MG63 (cell line): ENCODE data around the gene CYB561D1. TPM values are rescaled to one million over a fixed set of nuclear protein-coding genes. Genes with fewer than 3 reads are reported as not detected.
A peak's percentile ranks its signal among the peaks of the same experiment; 100 is the strongest.

Experiments used
- DNase-seq: peaks from one replicate; pipeline ENCODE4 v3.0.0-alpha.2; 2020
- H3K27me3 ChIP-seq: fragments of 250-450 bp; sonication (Bioruptor Pico); 2 replicates; pipeline ENCODE4 v1.5.1; 2020; ENCODE audit warnings: mild to moderate bottlenecking, moderate library complexity
- H3K36me3 ChIP-seq: fragments of 250-450 bp; sonication (Bioruptor Pico); 2 replicates; pipeline ENCODE4 v1.5.1; 2020; ENCODE audit warnings: mild to moderate bottlenecking, moderate library complexity
- H3K4me3 ChIP-seq: fragments of 250-450 bp; sonication (Bioruptor Pico); 2 replicates; pipeline ENCODE4 v1.5.1; 2020; ENCODE audit warnings: mild to moderate bottlenecking, moderate library complexity
- H3K9me3 ChIP-seq: fragments of 250-450 bp; sonication (Bioruptor Pico); 2 replicates; pipeline ENCODE4 v1.5.1; 2020; ENCODE audit warnings: mild to moderate bottlenecking, moderate library complexity
- total RNA-seq: library from RNA; depleted of rRNA; stranded (reverse); fragments of >200 nt; shearing (Covaris generic); gene quantifications from 2 replicates; pipeline ENCODE4 v1.2.3, GENCODE V29; 2014; ENCODE audit warnings: low replicate concordance

Gene CYB561D1
- total RNA-seq, 1 experiment from 2014 or later = 6.7 TPM

- DNase-seq = no peak
- Histone ChIP-seq H3K4me3 (no peak overlapping the region), H3K36me3 (no peaks in the 10 kb centered on the region), H3K9me3 (no peaks in the 10 kb centered on the region), H3K27me3 (peaks cover 81% of the 10 kb centered on the region)
These were observed 18.6 kb upstream of the CYB561D1 start for GRCh38 chr1:109475261-109475660.

DNA sequence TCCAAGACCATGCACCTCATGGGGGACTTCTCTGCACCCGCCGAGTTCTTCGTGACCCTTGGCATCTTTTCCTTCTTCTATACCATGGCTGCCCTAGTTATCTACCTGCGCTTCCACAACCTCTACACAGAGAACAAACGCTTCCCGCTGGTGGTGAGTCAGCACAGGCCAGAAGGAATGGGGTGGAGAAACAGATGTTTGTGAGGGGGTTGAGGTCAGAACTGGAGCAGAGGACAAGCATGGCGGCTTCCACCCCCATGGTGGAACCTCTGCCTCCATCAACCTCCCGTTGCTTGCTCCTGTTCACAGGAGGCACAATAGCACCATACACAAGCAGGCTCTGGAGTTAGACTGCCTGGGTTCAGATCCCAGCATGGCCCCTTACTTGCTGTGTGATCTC lies 17.1 kb upstream of the CYB561D1 start:
- no peak overlapping the region for H3K4me3 ChIP-seq
- no peaks in the 10 kb centered on the region for H3K9me3 ChIP-seq
- no peak for DNase-seq
- peaks cover 73% of the 10 kb centered on the region for H3K27me3 ChIP-seq
- no peaks in the 10 kb centered on the region for H3K36me3 ChIP-seq

DNA sequence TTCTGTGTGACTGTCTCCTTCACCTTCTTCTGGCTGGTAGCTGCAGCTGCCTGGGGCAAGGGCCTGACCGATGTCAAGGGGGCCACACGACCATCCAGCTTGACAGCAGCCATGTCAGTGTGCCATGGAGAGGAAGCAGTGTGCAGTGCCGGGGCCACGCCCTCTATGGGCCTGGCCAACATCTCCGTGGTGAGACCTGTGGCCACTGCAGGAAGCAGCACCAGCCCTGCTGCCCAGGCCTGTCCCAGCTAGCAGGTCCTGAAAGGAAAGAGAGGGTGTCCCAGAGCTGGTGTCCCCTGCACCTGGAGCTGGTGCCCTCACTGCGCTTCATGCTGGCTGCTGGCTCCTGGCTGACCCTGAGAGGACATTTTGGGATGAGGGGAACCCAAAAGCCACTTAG lies 16.1 kb upstream of the CYB561D1 start:
- H3K27me3 ChIP-seq = peaks cover 68% of the 10 kb centered on the region
- H3K4me3 ChIP-seq = no peak overlapping the region
- no peaks in the 10 kb centered on the region for H3K9me3 ChIP-seq
- no peaks in the 10 kb centered on the region for H3K36me3 ChIP-seq
- no peak for DNase-seq

DNA sequence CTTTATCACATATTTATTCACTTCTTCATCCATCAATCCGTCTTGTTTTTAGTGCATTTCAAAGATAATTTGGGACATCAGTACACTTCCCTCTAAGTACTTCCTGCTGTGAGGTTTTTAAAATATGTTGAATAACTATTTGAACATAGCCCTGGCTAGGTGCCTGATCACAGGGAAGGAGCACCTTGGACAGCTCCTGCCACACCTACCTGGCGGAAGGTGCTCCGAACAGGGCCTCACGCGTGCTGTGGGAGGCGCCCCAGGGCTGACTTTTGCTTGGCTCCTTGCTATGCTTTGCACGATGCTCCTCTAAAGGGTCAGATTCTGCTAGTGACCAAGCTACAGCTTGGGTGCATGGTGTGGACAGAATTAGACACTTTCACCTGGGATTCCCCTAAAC lies 15.1 kb upstream of the CYB561D1 start:
- Histone ChIP-seq H3K36me3 (no peaks in the 10 kb centered on the region), H3K27me3 (peaks cover 64% of the 10 kb centered on the region), H3K9me3 (no peaks in the 10 kb centered on the region), H3K4me3 (no peak overlapping the region)
- no peak for DNase-seq

DNA sequence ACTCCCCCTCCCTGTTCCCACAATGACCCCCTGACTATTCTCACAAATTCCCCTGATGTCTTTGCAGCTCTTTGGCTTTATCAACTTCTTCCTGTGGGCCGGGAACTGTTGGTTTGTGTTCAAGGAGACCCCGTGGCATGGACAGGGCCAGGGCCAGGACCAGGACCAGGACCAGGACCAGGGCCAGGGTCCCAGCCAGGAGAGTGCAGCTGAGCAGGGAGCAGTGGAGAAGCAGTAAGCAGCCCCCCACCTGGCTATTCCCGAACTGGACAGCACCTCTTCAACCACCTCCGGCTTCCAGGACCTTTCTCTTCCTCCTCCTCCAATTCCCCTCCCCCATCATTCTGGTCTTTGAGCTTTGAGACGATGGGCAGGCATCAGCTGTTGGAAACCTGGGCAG lies 14.6 kb upstream of the CYB561D1 start:
- no peaks in the 10 kb centered on the region for H3K9me3 ChIP-seq
- H3K4me3 ChIP-seq = no peak overlapping the region
- no peaks in the 10 kb centered on the region for H3K36me3 ChIP-seq
- no peak for DNase-seq
- peaks cover 61% of the 10 kb centered on the region for H3K27me3 ChIP-seq

GRCh38 chr1:109479901-109480300 lies 14.0 kb upstream of the CYB561D1 start:
- Histone ChIP-seq H3K4me3 (no peak overlapping the region), H3K27me3 (peaks cover 55% of the 10 kb centered on the region), H3K36me3 (no peaks in the 10 kb centered on the region), H3K9me3 (no peaks in the 10 kb centered on the region)
- DNase-seq = no peak

DNA sequence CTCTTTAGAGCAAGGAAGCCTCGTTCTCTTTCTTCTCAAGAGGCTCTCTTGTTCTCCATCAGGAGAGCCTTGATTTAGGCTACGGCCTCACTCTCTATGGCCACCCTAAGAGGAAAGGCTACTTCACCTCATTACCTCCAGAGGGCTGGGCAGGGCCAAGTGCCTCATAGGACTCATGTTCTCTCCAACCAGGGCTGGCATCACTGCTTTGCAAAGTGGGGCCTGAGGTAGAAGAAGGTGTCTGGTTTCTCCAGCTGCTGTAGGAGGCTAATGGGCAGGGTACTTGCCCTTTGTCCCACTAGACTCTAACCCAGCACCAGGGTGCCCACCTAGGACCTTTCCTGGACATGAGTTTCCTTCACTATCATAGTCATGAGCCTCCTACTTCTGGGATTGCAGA lies 12.2 kb upstream of the CYB561D1 start:
- DNase-seq = no peak
- peaks cover 37% of the 10 kb centered on the region for H3K27me3 ChIP-seq
- no peak overlapping the region for H3K4me3 ChIP-seq
- H3K9me3 ChIP-seq = no peaks in the 10 kb centered on the region
- H3K36me3 ChIP-seq = peaks cover 8% of the 10 kb centered on the region

GRCh38 chr1:109482242-109482641 lies 11.7 kb upstream of the CYB561D1 start:
- no peak for DNase-seq
- Histone ChIP-seq H3K4me3 (no peak overlapping the region), H3K36me3 (peaks cover 13% of the 10 kb centered on the region), H3K27me3 (peaks cover 31% of the 10 kb centered on the region), H3K9me3 (no peaks in the 10 kb centered on the region)

DNA sequence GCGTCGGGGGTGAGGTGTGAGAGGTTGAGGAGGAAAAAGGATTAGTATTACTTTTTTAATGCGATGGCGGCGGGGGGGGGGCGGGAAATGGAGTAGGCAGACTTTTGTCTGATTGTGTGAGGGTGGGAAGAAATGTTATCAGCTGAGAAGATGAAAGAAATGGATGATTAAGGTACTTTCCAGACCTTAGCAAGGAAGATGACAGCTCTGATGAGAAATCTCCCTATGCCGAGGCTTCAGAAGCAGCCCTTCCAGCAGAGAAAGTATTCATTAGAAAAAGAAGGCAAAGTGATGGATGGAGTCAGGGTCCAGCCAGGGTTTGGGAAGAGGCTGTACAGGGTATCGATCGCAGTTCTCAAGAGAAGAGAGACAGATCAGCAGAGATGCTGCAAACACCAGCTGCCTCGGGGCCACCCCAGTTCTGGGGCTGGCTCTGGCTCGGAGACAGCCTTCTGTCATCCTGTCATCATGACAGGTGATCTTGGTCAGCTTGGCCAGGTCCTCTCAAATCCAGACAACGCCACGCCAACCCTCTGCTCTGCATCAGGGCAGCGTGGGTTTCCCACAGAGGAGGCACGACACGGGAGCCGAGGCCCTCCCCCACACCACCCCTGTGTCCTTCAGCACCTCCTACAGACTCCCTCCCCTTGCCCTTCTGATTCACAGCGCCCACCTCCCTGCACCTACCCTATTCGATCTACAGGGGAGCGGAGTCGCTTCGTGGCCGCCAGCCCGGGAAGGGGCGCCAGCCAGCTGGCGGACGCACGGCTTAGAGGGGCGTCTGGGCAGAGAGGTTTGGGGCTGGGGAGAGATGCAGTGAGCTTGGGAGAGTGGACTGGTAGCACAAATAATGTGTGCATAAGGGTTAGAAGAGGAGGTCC lies 10.9 kb upstream of the CYB561D1 start:
- Histone ChIP-seq H3K36me3 (peaks cover 21% of the 10 kb centered on the region), H3K4me3 (peak overlapping the region; percentile 95), H3K9me3 (no peaks in the 10 kb centered on the region), H3K27me3 (peaks cover 28% of the 10 kb centered on the region)
- DNase-seq = peak; percentile 53

DNA sequence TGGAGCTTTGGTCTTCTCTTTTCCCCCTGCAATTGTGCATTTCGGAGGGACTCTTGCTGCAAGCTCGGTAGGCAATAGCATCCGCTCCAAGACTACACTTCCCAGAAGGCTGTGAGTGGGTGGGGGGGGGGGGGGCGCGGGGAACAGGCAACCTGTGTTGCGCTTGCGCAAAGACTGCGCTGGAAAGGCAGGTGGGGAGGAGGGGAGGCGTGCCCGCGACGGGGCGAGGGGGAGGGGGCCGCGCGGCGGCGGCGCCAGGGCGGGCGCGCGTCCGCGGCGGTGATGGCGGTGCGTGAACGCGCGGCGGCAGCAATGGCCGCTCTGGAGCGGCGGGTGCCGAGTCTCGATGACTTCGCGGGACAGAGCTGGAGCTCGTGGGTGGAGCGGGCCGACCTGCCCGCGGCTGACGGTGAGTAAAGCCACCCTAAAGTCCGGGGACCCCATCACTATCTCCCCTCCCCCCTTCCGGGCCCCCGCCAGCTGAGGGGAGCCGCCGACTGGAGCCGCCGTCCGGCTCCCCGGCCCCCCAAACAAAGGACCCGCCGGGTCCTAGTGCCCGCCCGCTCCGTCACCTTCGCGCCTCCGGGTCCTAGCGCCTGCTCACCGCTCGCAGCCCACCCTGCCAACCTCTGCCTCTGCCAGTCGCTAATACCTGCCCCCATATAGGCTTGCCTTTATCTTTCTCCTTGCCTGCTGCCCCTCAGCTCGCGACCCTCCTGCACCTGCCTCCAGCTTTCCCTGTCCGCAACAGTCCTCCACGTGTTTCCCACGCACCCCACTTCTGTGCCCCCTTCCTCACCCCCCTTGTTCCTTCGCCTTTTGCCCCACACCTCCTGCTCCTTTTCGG lies 10.0 kb upstream of the CYB561D1 start, which contains the start of gene ATXN7L2:
ATXN7L2 (plus strand) TSS at position 234 of the 847 bp plus-strand sequence; CDS start at position 283, 49 bp downstream.
- H3K4me3 ChIP-seq = peak within 1 kb of the TSS; percentile 95
- H3K9me3 ChIP-seq = no peaks in the 10 kb centered on the region
- peaks cover 28% of the 10 kb centered on the region for H3K36me3 ChIP-seq
- H3K27me3 ChIP-seq = peaks cover 25% of the 10 kb centered on the region
- peak; percentile 96 for DNase-seq

- H3K4me3 ChIP-seq = peak overlapping the region; percentile 95
- peaks cover 19% of the 10 kb centered on the region for H3K27me3 ChIP-seq
- peak; percentile 39 for DNase-seq
- no peaks in the 10 kb centered on the region for H3K9me3 ChIP-seq
- H3K36me3 ChIP-seq = peaks cover 34% of the 10 kb centered on the region
These were observed 9.3 kb upstream of the CYB561D1 start for GRCh38 chr1:109484519-109484975.

DNA sequence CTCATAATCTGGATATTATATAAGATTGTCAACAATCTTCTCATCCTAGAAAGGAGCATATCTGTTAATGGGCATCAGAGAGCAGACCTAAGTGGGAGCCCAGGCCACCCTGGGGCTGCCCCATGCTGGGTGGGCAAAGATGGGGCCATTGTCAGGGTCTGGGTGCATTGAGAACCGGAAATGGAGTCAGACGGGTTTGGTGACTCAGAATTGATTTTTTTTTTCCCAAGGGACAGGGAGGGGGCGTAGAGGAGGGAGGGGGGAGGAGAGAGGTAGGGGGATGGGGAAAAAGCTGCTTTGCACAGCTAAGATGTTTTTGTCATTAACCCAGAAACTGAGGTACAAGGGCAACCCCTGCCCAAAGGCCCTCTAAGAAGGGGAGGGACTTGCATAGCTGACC lies 8.9 kb upstream of the CYB561D1 start:
- H3K27me3 ChIP-seq = peaks cover 18% of the 10 kb centered on the region
- no peak for DNase-seq
- peaks cover 35% of the 10 kb centered on the region for H3K36me3 ChIP-seq
- H3K9me3 ChIP-seq = no peaks in the 10 kb centered on the region
- H3K4me3 ChIP-seq = peak overlapping the region; percentile 95

- H3K36me3 ChIP-seq = peaks cover 57% of the 10 kb centered on the region
- H3K9me3 ChIP-seq = no peaks in the 10 kb centered on the region
- no peak overlapping the region for H3K4me3 ChIP-seq
- H3K27me3 ChIP-seq = peaks cover 9% of the 10 kb centered on the region
- DNase-seq = no peak
These were observed 6.6 kb upstream of the CYB561D1 start for GRCh38 chr1:109487261-109487660.

GRCh38 chr1:109488201-109488600 lies 5.7 kb upstream of the CYB561D1 start:
- H3K27me3 ChIP-seq = peaks cover 2% of the 10 kb centered on the region
- no peaks in the 10 kb centered on the region for H3K9me3 ChIP-seq
- H3K4me3 ChIP-seq = no peak overlapping the region
- no peak for DNase-seq
- H3K36me3 ChIP-seq = peaks cover 57% of the 10 kb centered on the region

GRCh38 chr1:109488696-109489095 lies 5.2 kb upstream of the CYB561D1 start:
- DNase-seq = no peak
- Histone ChIP-seq H3K4me3 (no peak overlapping the region), H3K36me3 (peaks cover 57% of the 10 kb centered on the region), H3K9me3 (no peaks in the 10 kb centered on the region), H3K27me3 (no peaks in the 10 kb centered on the region)

DNA sequence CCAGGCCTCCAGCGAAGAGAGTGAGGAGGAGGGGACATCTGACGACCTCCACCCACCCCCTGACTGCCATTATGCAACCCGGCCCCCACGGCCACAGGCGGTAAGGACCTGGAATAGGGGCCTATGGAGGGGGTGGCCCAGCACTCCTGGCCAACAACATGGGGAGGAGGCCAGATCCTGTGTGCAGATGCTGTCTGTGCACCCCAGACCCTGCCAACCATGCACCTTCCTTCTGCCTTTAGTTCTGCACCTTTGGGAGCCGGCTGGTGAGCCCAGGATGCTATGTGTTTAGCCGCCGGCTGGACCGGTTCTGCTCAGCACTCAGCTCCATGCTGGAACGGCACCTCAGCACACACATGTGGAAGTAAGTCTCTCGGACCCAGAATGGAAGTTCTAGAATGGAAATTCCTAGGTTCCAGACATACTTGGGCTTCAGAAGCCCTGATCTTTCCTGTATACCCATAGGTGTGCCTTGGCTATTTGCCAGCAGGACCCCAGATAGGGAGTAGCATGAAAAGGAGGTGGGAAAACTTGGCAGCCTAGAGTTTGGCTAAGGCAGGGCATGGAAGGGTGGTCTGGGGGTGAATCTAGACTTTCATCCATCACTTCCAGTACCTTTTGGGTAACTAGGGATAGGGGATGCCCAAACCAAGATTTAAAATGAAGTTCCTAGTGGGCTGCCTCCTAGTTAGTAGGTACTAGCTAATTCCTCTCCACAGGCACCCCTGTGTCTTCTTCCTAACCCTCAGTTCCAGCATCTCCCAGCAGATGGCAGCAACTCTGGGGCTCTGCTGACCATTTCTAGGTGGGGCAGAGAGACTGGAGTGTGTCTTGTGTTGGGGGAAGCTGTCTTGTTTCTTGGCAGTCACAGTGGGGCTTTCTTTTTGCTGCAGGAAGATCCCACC lies 3.6 kb upstream of the CYB561D1 start:
- peaks cover 58% of the 10 kb centered on the region for H3K36me3 ChIP-seq
- H3K4me3 ChIP-seq = no peak overlapping the region
- H3K27me3 ChIP-seq = no peaks in the 10 kb centered on the region
- DNase-seq = peak; percentile 71
- H3K9me3 ChIP-seq = no peaks in the 10 kb centered on the region
